Skeletal muscle cell (primary cell): ENCODE results near the gene MCCC1.

Experiments used
- DNase-seq: peaks from one replicate; pipeline ENCODE4 v3.0.0-alpha.2; 2010; ENCODE audit warnings: low read depth
- H3K4me3 ChIP-seq: 2 replicates; pipeline ENCODE4 v1.5.1; 2011; ENCODE audit warnings: low read depth, mild to moderate bottlenecking, control low read depth, low read length, moderate library complexity

The MCCC1 gene

DNA sequence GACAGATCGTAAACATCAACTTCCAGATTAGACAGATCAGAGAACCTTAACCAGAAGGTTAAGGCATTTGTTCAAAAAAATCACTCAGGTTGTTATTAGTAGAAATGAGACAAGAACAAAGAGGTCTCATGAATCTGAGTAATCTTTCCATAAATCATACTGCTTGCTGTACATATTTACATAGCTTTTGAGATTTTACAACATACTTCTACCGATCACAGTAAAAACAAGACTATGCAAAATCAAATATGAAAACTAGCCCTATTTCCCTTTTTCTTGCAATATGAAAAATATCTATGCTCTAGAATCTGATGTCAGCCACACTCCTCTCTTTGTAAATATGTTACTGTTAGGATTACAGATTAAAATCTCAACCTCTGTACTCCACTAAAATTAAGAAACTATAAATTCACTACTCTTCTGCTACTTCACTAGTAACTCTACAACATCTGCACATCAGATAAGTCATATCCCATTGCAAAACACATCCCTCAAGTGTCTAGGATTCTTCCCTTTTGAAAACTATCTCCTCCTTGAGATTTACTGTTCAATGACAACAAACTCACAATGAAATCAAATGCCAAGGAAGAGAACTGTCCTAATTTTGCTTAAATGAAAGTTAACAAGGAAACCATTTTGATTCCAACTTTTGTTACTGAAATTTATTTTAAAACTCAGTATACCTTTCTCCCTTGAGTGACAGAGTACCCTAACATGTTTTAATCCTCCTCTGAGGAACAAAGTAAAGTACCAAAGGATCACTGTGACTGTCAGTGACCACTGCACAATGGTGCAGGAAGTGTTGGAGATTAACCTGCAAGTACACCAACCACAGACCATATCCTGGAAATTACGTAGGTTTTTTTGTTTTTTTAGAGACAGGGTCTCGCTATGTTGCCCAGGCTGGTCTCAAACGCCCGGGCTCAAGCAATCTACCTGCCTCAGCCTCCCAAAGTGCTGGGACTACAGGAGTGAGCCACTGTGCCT lies 131.8 kb downstream of the MCCC1 start:
- H3K4me3 ChIP-seq: no peak overlapping the region
- DNase-seq: no peak

- H3K4me3 ChIP-seq: no peak overlapping the region
- DNase-seq: no peak
Observed at GRCh38 chr3:182965861-182966366, 133.4 kb downstream of the MCCC1 start.
